Stimulated activated CD8-positive, alpha-beta memory T cell treated with anti-CD3 and anti-CD28 coated beads, Interleukin-15, amount 100 ng/mL, for 4 hours (primary cell): Measurements from ENCODE around the gene TNNT3.
"Not testable (repeated sequence)": the region's sequence is repeated elsewhere in the genome, so short reads cannot be mapped to it uniquely, and the experiment has no call there.

Experiments used
- DNase-seq, 2 donors: peaks; one replicate each; pipeline ENCODE4 v3.0.0-alpha.2; 2020; ENCODE audit warnings: low read depth in 2 of 2

The TNNT3 gene

GRCh38 chr11:1919391-1920127, at the start of gene TNNT3:
Gene TNNT3 (plus strand): TSS chr11:1919703. CDS start chr11:1922875, 3,172 bp downstream.
- no peak for DNase-seq

- DNase-seq = no peak
Observed at GRCh38 chr11:1870326-1870696, 49.2 kb upstream of the TNNT3 start.

DNA sequence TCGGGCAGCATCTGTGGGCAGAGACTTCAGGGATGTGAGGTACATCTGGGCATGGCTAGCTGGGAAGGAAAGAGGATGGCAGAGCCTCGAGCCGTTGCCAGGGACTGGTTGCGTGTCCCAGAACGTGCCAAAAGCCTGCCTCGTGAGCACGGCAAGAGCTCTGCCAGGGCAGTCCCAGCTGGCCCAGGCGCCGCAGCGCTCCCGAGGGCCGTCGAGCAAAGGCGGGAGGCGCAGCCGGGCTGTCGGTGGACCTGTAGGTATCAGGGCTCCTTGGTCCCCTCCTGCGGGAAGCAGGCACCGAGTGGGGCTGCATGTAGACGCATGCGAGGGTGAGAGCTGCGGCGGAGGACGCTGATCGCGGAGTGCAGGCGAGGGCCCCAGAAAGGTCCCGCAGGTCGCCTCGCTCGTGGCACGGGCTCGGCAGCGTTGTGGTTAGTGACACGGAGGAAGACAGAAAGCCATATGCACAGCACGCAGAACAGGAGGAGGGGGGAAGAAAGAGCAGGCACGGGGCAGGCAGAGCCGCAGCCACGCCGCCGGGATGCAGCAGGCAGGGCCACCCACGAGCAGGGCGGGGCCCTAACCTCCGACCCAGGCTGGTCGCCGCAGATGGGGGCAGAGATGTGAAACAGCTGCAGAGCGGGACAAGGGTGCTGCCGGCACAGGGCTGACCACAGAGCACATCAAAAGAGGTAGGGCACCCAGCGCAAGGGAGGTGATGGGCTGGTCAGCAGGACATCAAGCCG, 48.6 kb upstream of the TNNT3 start:
- no peak for DNase-seq

DNA sequence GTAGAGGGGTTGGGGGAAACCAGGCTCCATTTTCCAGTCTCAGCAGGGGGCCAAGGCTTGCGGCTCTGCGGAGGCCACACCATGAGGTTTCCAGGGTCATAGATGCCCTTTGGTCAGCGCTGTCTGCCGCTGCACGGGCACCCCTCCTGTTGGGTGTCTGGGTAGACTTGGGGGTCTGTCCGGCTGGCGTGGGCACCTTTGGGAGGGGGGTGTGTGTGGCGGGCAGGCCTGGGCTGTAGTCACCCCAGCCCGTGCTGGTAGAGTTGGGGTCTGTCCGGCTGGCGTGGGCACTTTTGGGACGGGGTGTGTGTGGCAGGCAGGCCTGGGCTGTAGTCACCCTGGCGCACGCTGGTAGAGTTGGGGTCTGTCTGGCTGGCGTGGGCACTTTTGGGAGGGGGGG, 48.0 kb upstream of the TNNT3 start:
- DNase-seq = no peak

- DNase-seq = no peak
Observed at GRCh38 chr11:1872267-1872985, 47.1 kb upstream of the TNNT3 start.

DNA sequence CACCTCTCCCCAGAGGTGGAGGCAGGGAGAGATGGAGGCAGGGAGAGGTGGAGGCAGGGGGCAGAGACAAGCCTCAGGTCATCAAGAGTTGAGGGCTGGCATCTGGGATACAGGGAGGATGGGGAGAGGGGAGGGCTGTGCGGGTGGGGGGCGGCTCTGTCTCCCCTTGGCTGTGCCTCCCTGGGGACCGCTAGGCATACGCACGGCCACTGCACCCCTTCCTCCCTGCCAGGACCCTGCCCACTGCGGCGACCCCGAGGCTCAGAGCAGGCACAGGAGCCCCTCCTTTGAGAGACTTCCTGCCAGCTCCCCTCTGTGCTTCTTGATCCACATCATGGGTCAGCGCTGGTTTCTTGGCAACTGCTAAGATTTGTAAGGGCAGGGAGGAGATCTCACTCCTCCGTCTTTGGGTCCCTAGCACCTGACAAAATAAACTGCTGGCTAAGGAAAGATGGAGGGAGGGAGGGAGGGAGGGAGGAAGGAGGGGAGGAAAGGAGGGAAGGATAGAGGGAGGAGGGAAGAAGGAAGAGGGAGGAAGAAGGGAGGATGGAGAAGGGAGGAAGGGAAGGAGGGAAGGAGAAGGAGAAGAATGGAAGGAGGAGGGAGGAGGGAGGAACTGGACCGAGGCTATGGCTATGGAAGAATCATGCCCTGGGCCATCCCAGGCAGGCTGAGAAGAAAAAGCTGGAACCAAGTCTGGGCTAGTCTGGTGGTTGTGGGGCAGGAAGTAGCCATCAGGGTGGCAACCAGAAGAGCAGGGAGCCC, 46.3 kb upstream of the TNNT3 start:
- no peak for DNase-seq

DNA sequence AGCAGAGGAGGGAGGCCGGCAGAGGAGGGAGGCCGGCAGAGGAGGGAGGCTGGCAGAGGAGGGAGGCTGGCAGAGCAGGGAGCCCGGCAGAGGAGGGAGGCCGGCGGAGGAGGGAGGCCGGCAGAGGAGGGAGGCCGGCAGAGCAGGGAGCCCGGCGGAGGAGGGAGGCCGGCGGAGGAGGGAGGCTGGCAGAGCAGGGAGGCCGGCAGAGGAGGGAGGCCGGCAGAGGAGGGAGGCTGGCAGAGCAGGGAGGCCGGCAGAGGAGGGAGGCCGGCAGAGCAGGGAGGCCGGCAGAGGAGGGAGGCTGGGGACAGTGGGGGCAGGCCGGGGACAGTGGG, 45.7 kb upstream of the TNNT3 start:
- not testable (repeated sequence) for DNase-seq

DNA sequence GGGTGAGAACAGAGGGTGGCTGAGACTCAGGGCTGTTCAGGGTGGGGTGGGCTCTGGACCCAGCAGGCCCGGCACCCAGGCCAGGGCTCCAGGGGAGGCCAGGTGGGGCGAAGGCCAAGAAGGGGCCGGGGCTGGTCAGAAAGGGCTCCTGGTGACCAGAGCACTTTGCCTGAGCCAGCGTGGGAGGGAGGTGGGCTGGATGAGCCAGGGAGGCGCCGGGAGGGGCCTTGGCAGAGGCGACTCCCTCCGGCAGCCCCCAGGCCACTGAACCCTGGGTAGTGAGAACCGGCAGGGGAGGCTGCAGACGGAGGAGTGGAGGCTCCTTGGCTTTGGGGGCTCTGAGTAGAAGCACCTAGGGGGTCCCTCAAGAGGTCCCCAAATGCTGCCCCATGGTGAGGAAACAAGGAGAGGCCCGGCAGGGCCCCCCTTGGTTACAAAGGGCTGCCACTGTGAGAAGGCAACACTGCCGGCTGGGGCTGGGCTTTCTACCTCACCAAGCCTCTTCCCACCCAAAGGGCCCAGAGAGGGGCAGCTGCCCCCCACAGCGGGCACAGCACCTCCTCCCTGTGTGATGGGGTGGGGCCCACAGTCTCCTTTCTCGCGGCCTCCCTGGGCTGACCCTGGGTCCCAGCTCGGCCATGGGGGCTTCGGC, 44.9 kb upstream of the TNNT3 start:
- not testable (repeated sequence) for DNase-seq

GRCh38 chr11:1875093-1875850, 44.2 kb upstream of the TNNT3 start:
- DNase-seq = no peak

GRCh38 chr11:1875851-1876301, 43.6 kb upstream of the TNNT3 start:
- DNase-seq = not testable (repeated sequence)

DNA sequence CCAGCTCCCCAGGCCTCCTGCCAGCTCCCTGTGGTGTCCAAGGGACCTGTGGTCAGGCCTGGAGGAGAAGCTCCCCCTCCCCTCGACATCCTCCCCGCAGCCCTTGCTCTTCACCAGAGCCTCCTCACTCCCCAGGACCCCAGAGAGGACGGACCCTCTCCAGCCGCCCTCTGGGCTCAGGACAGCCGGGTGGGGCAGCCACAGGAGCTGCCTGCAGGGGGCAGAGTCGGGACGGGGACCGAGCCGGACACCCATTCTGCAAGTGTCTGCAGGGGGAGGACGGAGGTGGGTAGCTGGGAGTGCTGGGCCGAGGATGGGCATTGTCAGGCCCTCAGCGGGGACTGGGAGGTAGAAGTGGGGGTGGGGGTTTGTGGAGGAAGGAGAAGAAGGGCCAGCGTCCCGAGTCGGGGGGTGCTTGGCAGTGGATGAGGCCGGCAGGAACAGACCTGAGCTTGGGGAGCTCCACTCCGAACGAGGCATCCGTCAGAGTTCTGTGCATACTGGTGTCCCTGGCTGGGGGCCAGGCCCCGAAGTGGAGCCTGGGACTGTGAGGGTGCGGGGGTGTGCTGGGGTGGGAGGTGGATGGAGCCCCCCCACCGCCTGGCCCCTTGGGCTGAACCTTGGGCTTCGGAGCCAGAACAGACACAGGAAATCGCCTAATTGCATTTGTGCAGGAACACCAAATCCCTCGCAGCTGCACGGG, 43.0 kb upstream of the TNNT3 start:
- no peak for DNase-seq

GRCh38 chr11:1877211-1878136, 42.0 kb upstream of the TNNT3 start:
- no peak for DNase-seq

DNA sequence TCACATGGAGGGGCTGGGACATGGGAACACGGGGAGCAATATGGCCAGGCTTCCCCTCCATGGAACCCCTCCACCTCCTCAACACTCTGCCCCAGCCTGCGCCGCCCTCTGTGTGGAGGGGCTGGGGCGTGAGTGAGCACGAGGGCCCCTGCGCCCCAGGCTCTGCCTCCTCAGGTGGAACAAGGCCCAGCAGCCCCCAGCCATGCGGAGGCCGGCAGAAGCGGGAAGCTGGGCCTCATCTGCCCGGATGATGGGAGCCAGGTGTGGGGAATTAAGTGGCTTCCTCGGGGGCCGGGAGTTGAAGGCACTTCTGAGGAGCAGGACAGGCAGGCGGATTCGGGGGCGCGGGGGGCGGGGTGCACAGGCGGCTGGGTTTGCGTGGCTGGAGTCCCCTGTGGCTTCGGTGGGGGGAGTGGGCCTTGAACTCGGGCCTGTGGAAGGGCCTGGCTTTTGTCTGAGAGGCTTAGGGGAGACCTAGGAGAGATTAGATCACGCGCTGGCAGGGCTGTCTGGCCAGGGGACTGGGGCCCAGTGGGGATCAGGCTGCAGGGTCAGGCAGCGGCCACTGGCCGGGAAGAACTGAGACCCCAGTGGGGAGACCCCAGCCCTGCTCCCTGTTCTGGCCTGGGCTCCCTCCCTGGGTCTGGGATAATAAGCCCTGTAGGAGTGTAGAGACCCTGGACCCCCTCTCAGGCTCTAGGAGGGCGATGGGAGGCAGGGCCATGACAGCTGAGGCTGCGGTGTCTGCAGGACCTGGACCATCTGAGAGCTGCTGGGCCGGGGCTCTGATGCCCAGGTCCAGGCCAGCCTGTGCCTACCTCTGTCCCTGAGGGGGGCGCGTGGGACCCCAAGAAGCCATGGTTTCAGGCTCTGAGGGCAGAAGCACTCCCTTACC, 41.1 kb upstream of the TNNT3 start:
- DNase-seq = no peak

DNA sequence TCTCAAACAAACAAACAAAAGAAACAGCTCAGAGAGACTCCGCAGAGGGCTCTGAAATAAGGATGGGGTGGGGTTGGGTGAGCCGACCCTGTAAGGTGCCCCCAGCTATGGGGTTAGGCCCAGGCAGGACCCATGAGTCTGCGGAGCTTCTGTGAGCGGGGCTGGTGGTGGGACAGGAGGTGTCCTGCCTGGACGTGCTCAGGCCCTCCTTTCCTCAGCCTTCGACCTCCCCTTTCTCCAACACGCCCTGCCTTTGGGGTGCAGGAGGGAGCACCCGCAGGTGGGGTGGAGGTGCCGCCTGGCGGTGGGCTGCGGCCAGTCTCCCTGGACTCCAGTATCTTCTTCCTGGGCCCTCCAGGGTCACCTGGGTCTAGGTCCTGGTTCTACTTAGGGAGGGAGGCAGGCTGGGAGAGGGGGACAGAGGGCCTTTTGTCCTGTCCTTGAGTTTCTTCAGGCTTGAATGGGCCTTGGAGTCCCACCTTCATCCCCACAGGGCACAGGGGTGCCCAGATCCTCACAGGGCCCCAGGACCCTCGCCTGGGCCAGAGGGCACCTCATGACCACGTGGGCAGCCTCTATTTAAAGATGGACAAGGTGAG, 40.1 kb upstream of the TNNT3 start:
- no peak for DNase-seq

DNA sequence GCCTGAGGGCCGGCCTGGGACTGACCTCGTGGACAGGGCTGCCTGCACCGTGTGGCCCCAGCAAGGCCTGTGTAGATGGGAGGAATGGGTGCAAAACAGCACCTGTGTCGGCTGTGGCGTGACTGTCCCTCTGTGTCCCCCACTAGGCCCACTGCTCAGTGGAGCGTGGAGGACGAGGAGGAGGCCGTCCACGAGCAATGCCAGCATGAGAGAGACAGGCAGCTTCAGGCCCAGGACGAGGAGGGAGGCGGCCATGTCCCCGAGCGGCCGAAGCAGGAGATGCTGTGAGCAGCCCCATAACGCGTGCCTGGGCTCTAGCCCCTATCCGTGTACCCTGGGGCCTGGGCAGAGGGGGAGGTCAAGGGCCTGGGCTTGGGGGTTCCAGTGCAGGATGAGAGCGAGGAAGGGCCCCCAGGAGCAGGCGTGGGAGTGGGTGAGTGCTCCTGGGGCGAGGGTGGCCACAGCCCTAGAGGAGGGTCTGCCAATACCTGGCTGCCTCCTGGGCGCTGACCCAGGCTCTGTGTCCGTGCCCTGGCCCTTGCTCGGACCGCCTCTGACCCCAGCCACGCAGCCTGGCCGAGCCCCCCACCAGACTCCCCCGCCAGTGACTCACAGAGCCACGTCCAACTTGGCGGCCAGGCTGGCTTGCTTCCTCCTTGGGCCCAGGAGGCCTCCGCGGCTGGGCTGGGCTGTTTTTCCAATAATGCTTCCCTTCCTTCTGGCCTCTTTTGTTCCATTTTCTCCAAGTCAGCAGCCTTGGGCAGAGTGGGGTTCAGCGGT, 39.4 kb upstream of the TNNT3 start:
- DNase-seq = no peak

GRCh38 chr11:1880746-1881441, 38.6 kb upstream of the TNNT3 start:
- no peak for DNase-seq
